WTC11 (cell line): ENCODE data around the gene TMEM266. TPM values are rescaled to one million over a fixed set of nuclear protein-coding genes. Genes with fewer than 3 reads are reported as not detected.

Experiments
- ATAC-seq: fragments of 200-7000 bp; cut with Tn5 transposase; 2 replicates; pipeline ENCODE4 v1.10.0; 2021; ENCODE audit warnings: mild to moderate bottlenecking, moderate library complexity
- CTCF ChIA-PET: fragments of 300-600 bp; sonication (Branson Sonifier 250); formaldehyde crosslinking; loops from one replicate; lab custom pipeline; 2021; ENCODE audit warnings: antibody characterized with exemption; lab: Charles Lee
- POLR2A ChIA-PET: fragments of 350-600 bp; sonication (Branson Sonifier 250); formaldehyde crosslinking; loops from one replicate; lab custom pipeline; 2021; ENCODE audit warnings: antibody characterized with exemption; lab: Charles Lee
- DNase-seq: peaks from one replicate; pipeline ENCODE4 v3.0.0; 2021; ENCODE audit warnings: low spot score
- H3K27ac Mint-ChIP-seq: 2 replicates; pipeline ENCODE4 v1.8.0; 2021; ENCODE audit warnings: mixed read lengths
- H3K27me3 Mint-ChIP-seq: 2 replicates; pipeline ENCODE4 v1.8.0; 2021; ENCODE audit warnings: low read depth, mild to moderate bottlenecking, moderate library complexity, mixed read lengths
- H3K36me3 Mint-ChIP-seq: 2 replicates; pipeline ENCODE4 v1.8.0; 2021; ENCODE audit warnings: mixed read lengths
- H3K4me1 Mint-ChIP-seq: 2 replicates; pipeline ENCODE4 v1.8.0; 2022; ENCODE audit warnings: mixed read lengths
- H3K4me3 Mint-ChIP-seq: 2 replicates; pipeline ENCODE4 v1.8.0; 2021; ENCODE audit warnings: mild to moderate bottlenecking, moderate library complexity, mixed read lengths
- H3K9me3 Mint-ChIP-seq: 2 replicates; pipeline ENCODE4 v1.8.0; 2021; ENCODE audit warnings: mixed read lengths
- CREB1 ChIP-seq: sonication (generic); formaldehyde crosslinking; IDR thresholded peaks from 2 replicates; pipeline ENCODE4 v1.8.0; 2023; ENCODE audit warnings: mild to moderate bottlenecking, missing genetic modification reagents
- EMX1 ChIP-seq: fragments of 250-450 bp; sonication (Bioruptor Pico); IDR thresholded peaks from 2 replicates; pipeline ENCODE4 v1.8.0; 2021; ENCODE audit warnings: mild to moderate bottlenecking
- ERG ChIP-seq: fragments of 250-450 bp; sonication (Bioruptor Pico); IDR thresholded peaks from 2 replicates; pipeline ENCODE4 v1.8.0; 2021; ENCODE audit warnings: mild to moderate bottlenecking
- FOXK1 ChIP-seq: sonication (generic); formaldehyde crosslinking; IDR thresholded peaks from 2 replicates; pipeline ENCODE4 v1.8.0; 2022; ENCODE audit warnings: mild to moderate bottlenecking, moderate library complexity, missing genetic modification reagents
- GRHL2 ChIP-seq: fragments of 250-450 bp; sonication (Bioruptor Pico); IDR thresholded peaks from 2 replicates; pipeline ENCODE4 v1.8.0; 2022; ENCODE audit warnings: mild to moderate bottlenecking, moderate library complexity; ENCODE audit not compliant: insufficient replicate concordance, severe bottlenecking
- IRF2 ChIP-seq: sonication (generic); formaldehyde crosslinking; IDR thresholded peaks from 2 replicates; pipeline ENCODE4 v1.8.0; 2022; ENCODE audit warnings: low read depth, missing genetic modification reagents, borderline replicate concordance
- KAT7 ChIP-seq: sonication (generic); formaldehyde crosslinking; IDR thresholded peaks from 2 replicates; pipeline ENCODE4 v1.8.1; 2023; ENCODE audit warnings: missing genetic modification reagents, mild to moderate bottlenecking, borderline replicate concordance
- NR3C1 ChIP-seq: sonication (generic); formaldehyde crosslinking; conservative IDR thresholded peaks from 2 replicates; pipeline ENCODE4 v1.8.1; 2023; ENCODE audit warnings: low read depth, mild to moderate bottlenecking, missing genetic modification reagents
- PRRX2 ChIP-seq: fragments of 250-450 bp; sonication (Bioruptor Pico); IDR thresholded peaks from 2 replicates; pipeline ENCODE4 v1.8.0; 2021; ENCODE audit warnings: mild to moderate bottlenecking
- RELA ChIP-seq: sonication (generic); formaldehyde crosslinking; IDR thresholded peaks from 2 replicates; pipeline ENCODE4 v1.8.1; 2022; ENCODE audit warnings: missing genetic modification reagents, mild to moderate bottlenecking, borderline replicate concordance
- SP1 ChIP-seq: sonication (generic); formaldehyde crosslinking; conservative IDR thresholded peaks from 2 replicates; pipeline ENCODE4 v1.8.1; 2022; ENCODE audit warnings: missing genetic modification reagents
- TCF7 ChIP-seq: sonication (generic); formaldehyde crosslinking; IDR thresholded peaks from 2 replicates; pipeline ENCODE4 v1.8.0; 2022; ENCODE audit warnings: mild to moderate bottlenecking, low read depth, missing genetic modification reagents, moderate library complexity
- TP53 ChIP-seq: sonication (generic); formaldehyde crosslinking; IDR thresholded peaks from 2 replicates; pipeline ENCODE4 v1.8.1; 2023; ENCODE audit warnings: mild to moderate bottlenecking, missing genetic modification reagents
- USF2 ChIP-seq: sonication (generic); formaldehyde crosslinking; IDR thresholded peaks from 2 replicates; pipeline ENCODE4 v1.8.1; 2023; ENCODE audit warnings: mild to moderate bottlenecking, missing genetic modification reagents, moderate library complexity
- ZNF219 ChIP-seq: sonication (generic); formaldehyde crosslinking; IDR thresholded peaks from 2 replicates; pipeline ENCODE4 v1.8.0; 2023; ENCODE audit warnings: missing genetic modification reagents, mild to moderate bottlenecking, borderline replicate concordance
- ZNF232 ChIP-seq: sonication (generic); formaldehyde crosslinking; IDR thresholded peaks from 2 replicates; pipeline ENCODE4 v1.8.0; 2022; ENCODE audit warnings: mild to moderate bottlenecking, missing genetic modification reagents
- ZNF263 ChIP-seq: sonication (generic); formaldehyde crosslinking; IDR thresholded peaks from 2 replicates; pipeline ENCODE4 v1.8.1; 2022; ENCODE audit warnings: low read depth, mild to moderate bottlenecking, moderate library complexity, missing genetic modification reagents
- ZNF281 ChIP-seq: sonication (generic); formaldehyde crosslinking; IDR thresholded peaks from 2 replicates; pipeline ENCODE4 v1.8.0; 2023; ENCODE audit warnings: mild to moderate bottlenecking, missing genetic modification reagents
- ZNF317 ChIP-seq: sonication (generic); formaldehyde crosslinking; IDR thresholded peaks from 2 replicates; pipeline ENCODE4 v1.8.1; 2023; ENCODE audit warnings: low read depth, mild to moderate bottlenecking, moderate library complexity, missing genetic modification reagents, borderline replicate concordance
- ZNF423 ChIP-seq: fragments of 250-450 bp; sonication (Bioruptor Pico); IDR thresholded peaks from 2 replicates; pipeline ENCODE4 v2.1.2; 2022; ENCODE audit warnings: mild to moderate bottlenecking, moderate library complexity
- ZNF671 ChIP-seq: fragments of 250-450 bp; sonication (Bioruptor Pico); IDR thresholded peaks from 2 replicates; pipeline ENCODE4 v1.8.0; 2021; ENCODE audit warnings: mild to moderate bottlenecking
- total RNA-seq: library from RNA; stranded (reverse); gene quantifications from 3 replicates; pipeline ENCODE4 v1.2.3, GENCODE V29; 2021
- TF ChIP-seq, protein P1 (sequence below): sonication (generic); formaldehyde crosslinking; conservative IDR thresholded peaks from 2 replicates; pipeline ENCODE4 v1.8.1; 2022; ENCODE audit warnings: mild to moderate bottlenecking, missing genetic modification reagents
- TF ChIP-seq, protein P2 (sequence below): sonication (generic); formaldehyde crosslinking; conservative IDR thresholded peaks from 2 replicates; pipeline ENCODE4 v1.8.1; 2023; ENCODE audit warnings: mild to moderate bottlenecking, low read depth, missing genetic modification reagents, moderate library complexity
- TF ChIP-seq, protein P3 (sequence below): sonication (generic); formaldehyde crosslinking; IDR thresholded peaks from 2 replicates; pipeline ENCODE4 v1.8.1; 2022; ENCODE audit warnings: mild to moderate bottlenecking, moderate library complexity, missing genetic modification reagents
- TF ChIP-seq, protein P4 (sequence below): fragments of 250-450 bp; sonication (Bioruptor Pico); IDR thresholded peaks from 2 replicates; pipeline ENCODE4 v2.1.2; 2022; ENCODE audit warnings: mild to moderate bottlenecking, moderate library complexity
- TF ChIP-seq, protein P5 (sequence below): sonication (generic); formaldehyde crosslinking; IDR thresholded peaks from 2 replicates; pipeline ENCODE4 v1.8.0; 2023; ENCODE audit warnings: missing genetic modification reagents

Gene TMEM266
- total RNA-seq, 1 experiment from 2014 or later, result 8.6 TPM

- Mint-ChIP-seq H3K4me1 (peaks cover 22% of the 10 kb centered on the region), H3K9me3 (no peaks in the 10 kb centered on the region; the same call in 1 of the 2 replicates), H3K4me3 (no peak overlapping the region), H3K27me3 (no peaks in the 10 kb centered on the region), H3K27ac (no peak overlapping the region), H3K36me3 (peaks cover 6% of the 10 kb centered on the region)
- ChIA-PET CTCF (no interaction called here), POLR2A (no interaction called here)
- TF ChIP-seq EMX1 (CRISPR knock-in tag) (no peak), ERG (CRISPR knock-in tag) (no peak), ZNF232 (CRISPR knock-in tag) (no peak), ZNF671 (no peak), TCF7 (CRISPR knock-in tag) (no peak), NR3C1 (CRISPR knock-in tag) (no peak)
- TF ChIP-seq, protein P1, sequence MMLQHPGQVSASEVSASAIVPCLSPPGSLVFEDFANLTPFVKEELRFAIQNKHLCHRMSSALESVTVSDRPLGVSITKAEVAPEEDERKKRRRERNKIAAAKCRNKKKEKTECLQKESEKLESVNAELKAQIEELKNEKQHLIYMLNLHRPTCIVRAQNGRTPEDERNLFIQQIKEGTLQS (CRISPR knock-in tag), result no peak
- TF ChIP-seq, protein P2, sequence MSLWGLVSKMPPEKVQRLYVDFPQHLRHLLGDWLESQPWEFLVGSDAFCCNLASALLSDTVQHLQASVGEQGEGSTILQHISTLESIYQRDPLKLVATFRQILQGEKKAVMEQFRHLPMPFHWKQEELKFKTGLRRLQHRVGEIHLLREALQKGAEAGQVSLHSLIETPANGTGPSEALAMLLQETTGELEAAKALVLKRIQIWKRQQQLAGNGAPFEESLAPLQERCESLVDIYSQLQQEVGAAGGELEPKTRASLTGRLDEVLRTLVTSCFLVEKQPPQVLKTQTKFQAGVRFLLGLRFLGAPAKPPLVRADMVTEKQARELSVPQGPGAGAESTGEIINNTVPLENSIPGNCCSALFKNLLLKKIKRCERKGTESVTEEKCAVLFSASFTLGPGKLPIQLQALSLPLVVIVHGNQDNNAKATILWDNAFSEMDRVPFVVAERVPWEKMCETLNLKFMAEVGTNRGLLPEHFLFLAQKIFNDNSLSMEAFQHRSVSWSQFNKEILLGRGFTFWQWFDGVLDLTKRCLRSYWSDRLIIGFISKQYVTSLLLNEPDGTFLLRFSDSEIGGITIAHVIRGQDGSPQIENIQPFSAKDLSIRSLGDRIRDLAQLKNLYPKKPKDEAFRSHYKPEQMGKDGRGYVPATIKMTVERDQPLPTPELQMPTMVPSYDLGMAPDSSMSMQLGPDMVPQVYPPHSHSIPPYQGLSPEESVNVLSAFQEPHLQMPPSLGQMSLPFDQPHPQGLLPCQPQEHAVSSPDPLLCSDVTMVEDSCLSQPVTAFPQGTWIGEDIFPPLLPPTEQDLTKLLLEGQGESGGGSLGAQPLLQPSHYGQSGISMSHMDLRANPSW (CRISPR knock-in tag), result no peak
- no peak for DNase-seq
- no peak for ATAC-seq
Observed at GRCh38 chr15:76251717-76252116, 191.9 kb downstream of the TMEM266 start.

DNA sequence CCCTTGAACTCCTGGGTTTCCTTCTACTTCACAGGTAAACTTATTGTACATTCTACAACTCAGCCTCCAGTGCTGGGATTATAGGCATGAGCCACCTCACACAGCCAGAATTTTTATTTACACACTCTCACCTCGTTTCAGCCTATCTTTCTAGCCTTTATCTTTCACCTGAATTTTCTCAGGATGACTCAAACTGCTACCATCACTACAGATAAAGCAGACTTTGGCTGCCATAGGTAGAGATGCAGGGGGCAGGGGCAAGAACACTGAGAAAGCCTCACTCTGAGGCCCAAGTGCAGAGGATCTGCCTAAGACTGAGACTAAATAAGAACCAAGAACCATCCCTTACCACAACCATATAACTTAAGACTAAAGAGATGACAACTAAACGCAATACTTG lies 192.5 kb downstream of the TMEM266 start:
- Mint-ChIP-seq H3K4me1 (peaks cover 22% of the 10 kb centered on the region), H3K27me3 (no peaks in the 10 kb centered on the region), H3K36me3 (peaks cover 8% of the 10 kb centered on the region), H3K9me3 (no peaks in the 10 kb centered on the region; the same call in 1 of the 2 replicates), H3K27ac (no peak overlapping the region), H3K4me3 (no peak overlapping the region)
- TF ChIP-seq GRHL2 (no peak), USF2 (no peak), ZNF232 (CRISPR knock-in tag) (no peak), FOXK1 (CRISPR knock-in tag) (no peak), CREB1 (no peak), ZNF263 (CRISPR knock-in tag) (no peak), PRRX2 (CRISPR knock-in tag) (no peak), IRF2 (CRISPR knock-in tag) (no peak), SP1 (CRISPR knock-in tag) (no peak), ZNF423 (CRISPR knock-in tag) (no peak), ZNF281 (CRISPR knock-in tag) (no peak), TP53 (CRISPR knock-in tag) (no peak), ZNF219 (CRISPR knock-in tag) (no peak), ZNF317 (CRISPR knock-in tag) (no peak), KAT7 (CRISPR knock-in tag) (no peak), RELA (no peak)
- TF ChIP-seq, protein P3, sequence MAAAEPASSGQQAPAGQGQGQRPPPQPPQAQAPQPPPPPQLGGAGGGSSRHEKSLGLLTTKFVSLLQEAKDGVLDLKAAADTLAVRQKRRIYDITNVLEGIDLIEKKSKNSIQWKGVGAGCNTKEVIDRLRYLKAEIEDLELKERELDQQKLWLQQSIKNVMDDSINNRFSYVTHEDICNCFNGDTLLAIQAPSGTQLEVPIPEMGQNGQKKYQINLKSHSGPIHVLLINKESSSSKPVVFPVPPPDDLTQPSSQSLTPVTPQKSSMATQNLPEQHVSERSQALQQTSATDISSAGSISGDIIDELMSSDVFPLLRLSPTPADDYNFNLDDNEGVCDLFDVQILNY (CRISPR knock-in tag), result no peak
- TF ChIP-seq, protein P4, sequence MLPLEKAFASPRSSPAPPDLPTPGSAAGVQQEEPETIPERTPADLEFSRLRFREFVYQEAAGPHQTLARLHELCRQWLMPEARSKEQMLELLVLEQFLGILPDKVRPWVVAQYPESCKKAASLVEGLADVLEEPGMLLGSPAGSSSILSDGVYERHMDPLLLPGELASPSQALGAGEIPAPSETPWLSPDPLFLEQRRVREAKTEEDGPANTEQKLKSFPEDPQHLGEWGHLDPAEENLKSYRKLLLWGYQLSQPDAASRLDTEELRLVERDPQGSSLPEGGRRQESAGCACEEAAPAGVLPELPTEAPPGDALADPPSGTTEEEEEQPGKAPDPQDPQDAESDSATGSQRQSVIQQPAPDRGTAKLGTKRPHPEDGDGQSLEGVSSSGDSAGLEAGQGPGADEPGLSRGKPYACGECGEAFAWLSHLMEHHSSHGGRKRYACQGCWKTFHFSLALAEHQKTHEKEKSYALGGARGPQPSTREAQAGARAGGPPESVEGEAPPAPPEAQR, result no peak
- TF ChIP-seq, protein P5, sequence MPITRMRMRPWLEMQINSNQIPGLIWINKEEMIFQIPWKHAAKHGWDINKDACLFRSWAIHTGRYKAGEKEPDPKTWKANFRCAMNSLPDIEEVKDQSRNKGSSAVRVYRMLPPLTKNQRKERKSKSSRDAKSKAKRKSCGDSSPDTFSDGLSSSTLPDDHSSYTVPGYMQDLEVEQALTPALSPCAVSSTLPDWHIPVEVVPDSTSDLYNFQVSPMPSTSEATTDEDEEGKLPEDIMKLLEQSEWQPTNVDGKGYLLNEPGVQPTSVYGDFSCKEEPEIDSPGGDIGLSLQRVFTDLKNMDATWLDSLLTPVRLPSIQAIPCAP (CRISPR knock-in tag), result no peak
- ChIA-PET POLR2A (no interaction called here), CTCF (no interaction called here)
- no peak for ATAC-seq
- no peak for DNase-seq
